ENCODE results near the gene LAD1.

- TF ChIP-seq GATA2 (IDR thresholded peaks at IDR 0.05; ENCODE audit: low read depth, low read length), result no peak
- TF ChIP-seq GATA3 (IDR thresholded peaks at IDR 0.05; ENCODE audit: low read depth, low read length), result no peak
Observed at GRCh38 chr1:201445310-201445709, 46.2 kb upstream of the LAD1 start.

Data from SH-SY5Y (cell line).